HCT116 (cell line): Measurements from ENCODE around the gene AGER. TPM values are rescaled to one million over a fixed set of nuclear protein-coding genes. Genes with fewer than 3 reads are reported as not detected.
"Not testable (repeated sequence)": the region's sequence is repeated elsewhere in the genome, so short reads cannot be mapped to it uniquely, and the experiment has no call there.

Experiments used
- ATAC-seq: fragments of 200-7000 bp; cut with Tn5 transposase; 2 replicates; pipeline ENCODE4 v1.9.1; 2020; ENCODE audit warnings: mild to moderate bottlenecking, moderate library complexity
- BruUV-seq: library from RNA; stranded (reverse); fragments of 400-500 nt; replicated peaks from 2 replicates; lab custom pipeline; 2021; lab: Mats Ljungman, UMichigan
- CTCF ChIA-PET: fragments of 300-600 bp; sonication (Branson Sonifier 250); formaldehyde crosslinking; loops from one replicate; lab custom pipeline; 2021; ENCODE audit warnings: antibody characterized with exemption; lab: Charles Lee
- POLR2A ChIA-PET: fragments of 300-600, 350-600 bp; sonication (Branson Sonifier 250); formaldehyde crosslinking; loops from one replicate; lab custom pipeline; 2021; ENCODE audit warnings: antibody characterized with exemption; lab: Charles Lee
- RAD21 ChIA-PET, 2 experiments: fragments of 300-600 bp; sonication (Branson Sonifier 250); formaldehyde crosslinking; loops; one replicate each; lab custom pipeline; 2023; ENCODE audit warnings: low total read pairs in 2 of 2; ENCODE audit not compliant: uncharacterized antibody in 2 of 2, unreplicated experiment in 2 of 2, low non-redundant PET in 1 of 2; lab: Charles Lee
- DNase-seq: peaks from one replicate; pipeline ENCODE4 v3.0.0-alpha.2; 2010; ENCODE audit warnings: low read depth, low spot score
- H2AFZ ChIP-seq: fragments of 200-600 bp; shearing (Covaris generic), sonication (generic); 2 replicates; pipeline ENCODE4 v1.6.1; 2017; ENCODE audit warnings: low read depth, mixed run types, mixed read lengths, antibody characterized with exemption, low read length; ENCODE audit not compliant: poor library complexity, severe bottlenecking
- H3K27ac ChIP-seq: 2 replicates; pipeline ENCODE4 v1.5.1; 2012; ENCODE audit warnings: low read depth, low read length
- H3K27me3 ChIP-seq: fragments of 200-600 bp; sonication (generic); 2 replicates; pipeline ENCODE4 v1.6.1; 2016; ENCODE audit warnings: mixed run types, low read length, mixed read lengths; ENCODE audit not compliant: insufficient read depth
- H3K36me3 ChIP-seq, 2 experiments: fragments of 200-500 bp in 1 of 2; fragments of 200-600 bp in 1 of 2; sonication (Bioruptor generic) in 1 of 2; sonication (generic) in 1 of 2; 2 replicates each; pipeline versions ENCODE4 v1.5.1 to v1.6.1; 2014 to 2016; ENCODE audit warnings: low read length in 2 of 2, inconsistent platforms in 1 of 2, mixed read lengths in 1 of 2, mixed run types in 1 of 2; ENCODE audit not compliant: insufficient read depth in 2 of 2, control insufficient read depth in 1 of 2
- H3K4me1 ChIP-seq, 2 experiments: fragments of 200-600 bp in 1 of 2; sonication (generic) in 1 of 2; 2 replicates each; pipeline versions ENCODE4 v1.5.1 to v1.6.1; 2012 to 2017; ENCODE audit warnings: low read length in 2 of 2, inconsistent platforms in 1 of 2, mild to moderate bottlenecking in 1 of 2, mixed read lengths in 1 of 2, mixed run types in 1 of 2, moderate library complexity in 1 of 2; ENCODE audit not compliant: insufficient read depth in 2 of 2, control insufficient read depth in 1 of 2
- H3K4me2 ChIP-seq: fragments of 200-600 bp; sonication (generic); 2 replicates; pipeline ENCODE4 v1.6.1; 2017; ENCODE audit warnings: mixed run types, low read length, mixed read lengths
- H3K4me3 ChIP-seq, 2 experiments: fragments of 200-600 bp in 1 of 2; sonication (generic) in 1 of 2; replicated peaks in 1 of 2; 2 replicates each; pipeline ENCODE4 v1.5.1; 2011 to 2016; ENCODE audit warnings: low read length in 2 of 2, control low read depth in 1 of 2, low read depth in 1 of 2, mild to moderate bottlenecking in 1 of 2, mixed read lengths in 1 of 2, mixed run types in 1 of 2
- H3K79me2 ChIP-seq: fragments of 200-600 bp; sonication (generic); 2 replicates; pipeline ENCODE4 v1.6.1; 2017; ENCODE audit warnings: mild to moderate bottlenecking, mixed run types, low read length, moderate library complexity, mixed read lengths; ENCODE audit not compliant: insufficient read depth
- H3K9ac ChIP-seq: fragments of 200-600 bp; sonication (generic); 2 replicates; pipeline ENCODE4 v1.6.1; 2016; ENCODE audit warnings: low read length, mixed read lengths
- H3K9me2 ChIP-seq: fragments of 200-600 bp; sonication (generic), shearing (Covaris generic); 2 replicates; pipeline ENCODE4 v1.6.1; 2017; ENCODE audit warnings: mixed run types, mild to moderate bottlenecking, moderate library complexity; ENCODE audit not compliant: insufficient read depth
- H3K9me3 ChIP-seq, 2 experiments: fragments of 200-500 bp in 1 of 2; fragments of 200-600 bp in 1 of 2; sonication (Bioruptor generic) in 1 of 2; sonication (generic) in 1 of 2; 2 replicates each; pipeline ENCODE4 v1.6.1; 2014 to 2017; ENCODE audit warnings: low read length in 2 of 2, mixed read lengths in 2 of 2, inconsistent platforms in 1 of 2, low read depth in 1 of 2, mild to moderate bottlenecking in 1 of 2, mixed run types in 1 of 2, moderate library complexity in 1 of 2; ENCODE audit not compliant: control insufficient read depth in 1 of 2, insufficient read depth in 1 of 2
- H4K20me1 ChIP-seq: fragments of 200-600 bp; sonication (generic), shearing (Covaris generic); 2 replicates; pipeline ENCODE4 v1.6.1; 2017; ENCODE audit warnings: mixed run types, mild to moderate bottlenecking, moderate library complexity; ENCODE audit not compliant: insufficient read depth
- CEBPB ChIP-seq: IDR thresholded peaks from 2 replicates; pipeline ENCODE4 v1.6.1; 2012; ENCODE audit warnings: low read depth
- EGR1 ChIP-seq: IDR thresholded peaks from 2 replicates; pipeline ENCODE4 v1.6.1; 2012; ENCODE audit warnings: low read depth
- JUND ChIP-seq: IDR thresholded peaks from 2 replicates; pipeline ENCODE4 v1.6.1; 2012
- POLR2AphosphoS5 ChIP-seq: IDR thresholded peaks from 2 replicates; pipeline ENCODE4 v1.6.1; 2011; ENCODE audit warnings: mild to moderate bottlenecking, low read depth, low read length, moderate library complexity
- RAD21 ChIP-seq: IDR thresholded peaks from 2 replicates; pipeline ENCODE4 v1.6.1; 2012; ENCODE audit warnings: low read depth, mild to moderate bottlenecking
- SIN3A ChIP-seq: IDR thresholded peaks from 2 replicates; pipeline ENCODE4 v1.6.1; 2012; ENCODE audit warnings: low read depth
- SP1 ChIP-seq: IDR thresholded peaks from 2 replicates; pipeline ENCODE4 v1.6.1; 2012; ENCODE audit warnings: low read depth
- intact Hi-C: fragments of 100-400 bp; cut with micrococcal nuclease; formaldehyde crosslinking; loops from 2 replicates; pipeline ENCODE4 v1.10.0; 2022
- total RNA-seq: library from RNA; stranded (reverse); gene quantifications from one replicate; pipeline ENCODE4 v1.2.1, GENCODE V29; 2021; ENCODE audit not compliant: unreplicated experiment

Gene AGER
- total RNA-seq, 1 experiment from 2014 or later, result 22.6 TPM

GRCh38 chr6:32146287-32146686 is 37.8 kb downstream of the AGER start:
- H3K4me2 ChIP-seq, result no peak overlapping the region
- RAD21 ChIA-PET, result no interaction called here
- no peaks in the 10 kb centered on the region for H3K4me1 ChIP-seq
- H3K36me3 ChIP-seq, result no peaks in the 10 kb centered on the region
- H3K9me3 ChIP-seq, result no peaks in the 10 kb centered on the region
- H4K20me1 ChIP-seq, result no peaks in the 10 kb centered on the region
- no peak overlapping the region for H2AFZ ChIP-seq
- CTCF ChIA-PET, result interaction anchor here (1.4 kb wide), 1 partner anchor 18 kb away, joined by 3 read pairs; the partner anchor contains the start of gene ATF6B
- POLR2A ChIA-PET, result interaction anchor here (0.9 kb wide), 1 partner anchor 825 kb away, joined by 3 read pairs; no protein-coding TSS in a partner anchor
- H3K79me2 ChIP-seq, result no peaks in the 10 kb centered on the region
- H3K4me3 ChIP-seq, result no peak overlapping the region
- intact Hi-C loops, result no loop called here
- H3K9ac ChIP-seq, result no peak overlapping the region
- no peaks in the 10 kb centered on the region for H3K27me3 ChIP-seq
- no peak overlapping the region for H3K27ac ChIP-seq
- ATAC-seq (no peak), DNase-seq (no peak)
- no peaks in the 10 kb centered on the region for H3K9me2 ChIP-seq
- TF ChIP-seq JUND (no peak), SP1 (0 out of 2 replicates have a peak, but pooled peaks have one; percentile 10), EGR1 (no peak), RAD21 (no peak), SIN3A (no peak), POLR2AphosphoS5 (no peak), CEBPB (no peak; the same call in 1 of the 2 replicates)
- TF ChIP-seq, all 23 proteins: peak for 1
- BruUV-seq, result no TSS peak

- H3K4me2 ChIP-seq, H4K20me1 ChIP-seq, CTCF ChIA-PET, H3K9me3 ChIP-seq, H2AFZ ChIP-seq, H3K9ac ChIP-seq, ATAC-seq, BruUV-seq, H3K36me3 ChIP-seq, H3K27ac ChIP-seq, H3K9me2 ChIP-seq, H3K27me3 ChIP-seq, RAD21 ChIA-PET, DNase-seq, H3K79me2 ChIP-seq, H3K4me3 ChIP-seq, intact Hi-C loops, H3K4me1 ChIP-seq: not testable (repeated sequence)
- POLR2A ChIA-PET, result interaction anchor here (0.6 to 1.1 kb wide), 3 partner anchors 9 to 33 kb away, joined by 3 to 4 read pairs (median 3); partner anchors contain the start of gene ATF6B
Observed at GRCh38 chr6:32144238-32144637, 39.8 kb downstream of the AGER start.
